Measurements from ENCODE around the gene P4HB. TPM values are rescaled to one million over a fixed set of nuclear protein-coding genes. Genes with fewer than 3 reads are reported as not detected.

The P4HB gene
- total RNA-seq, 2 donors from 2014 or later = 509 to 2,101 TPM

GRCh38 chr17:81901167-81902022, 41.1 kb upstream of the P4HB start:
- H3K27ac ChIP-seq = no peak overlapping the region
- peak overlapping the region; percentile 19 to 33 for H3K4me3 ChIP-seq
- DNase-seq (ENCODE audit: low spot score) = no peak
- H3K9me3 ChIP-seq = no peaks in the 10 kb centered on the region
- intact Hi-C loops (cut with DNase I) = no loop called here
- H3K36me3 ChIP-seq = peaks cover 0 to 5% of the 10 kb centered on the region in 2 donors
- no peaks in the 10 kb centered on the region for H3K27me3 ChIP-seq (replicated peaks; ENCODE audit: insufficient read depth)
- H3K4me1 ChIP-seq (replicated peaks) = peaks cover 4% of the 10 kb centered on the region
- 52% methylated on average over 21 of the region's 21 CpGs for WGBS
- TF ChIP-seq CTCF (IDR thresholded peaks at IDR 0.05) (no peak), POLR2AphosphoS5 (IDR thresholded peaks at IDR 0.05) (no peak), POLR2A (IDR thresholded peaks at IDR 0.05) (no peak)

DNA sequence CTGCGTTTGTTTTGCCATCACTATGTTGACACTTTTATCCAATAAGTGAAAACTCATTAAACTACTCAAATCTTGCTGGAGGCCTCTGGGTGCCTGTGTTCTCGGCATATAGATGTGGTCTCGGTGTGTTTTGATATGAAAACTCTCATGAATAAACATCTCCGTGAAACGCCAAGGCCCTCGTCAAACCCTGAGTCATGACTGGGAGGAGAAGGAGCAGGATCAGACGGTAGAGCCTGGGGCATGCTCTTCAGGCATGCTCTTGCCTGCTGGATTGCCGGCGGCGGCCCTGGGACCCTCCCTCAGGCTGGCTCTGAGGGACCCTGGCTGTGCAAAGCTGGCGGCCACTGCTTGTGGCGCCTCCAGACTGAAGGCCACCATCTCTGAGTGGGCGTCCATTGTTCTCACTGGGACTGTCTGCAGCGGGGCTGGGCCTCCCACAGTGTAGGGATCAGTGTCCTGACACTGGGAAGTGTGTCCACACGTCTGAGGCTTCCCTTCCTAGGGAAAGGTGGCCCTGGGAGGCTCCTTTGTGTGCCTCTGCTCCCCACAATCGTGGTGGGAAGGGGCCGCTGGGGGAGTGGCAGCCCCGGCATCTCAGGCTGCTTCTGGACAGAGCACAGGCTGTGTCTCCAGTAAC, 40.0 kb upstream of the P4HB start:
- intact Hi-C loops (cut with DNase I) = no loop called here
- TF ChIP-seq CTCF (IDR thresholded peaks at IDR 0.05) (no peak), POLR2A (IDR thresholded peaks at IDR 0.05) (no peak), POLR2AphosphoS5 (IDR thresholded peaks at IDR 0.05) (no peak)
- 64% methylated on average over 13 of the region's 18 CpGs for WGBS
- H3K27me3 ChIP-seq (replicated peaks; ENCODE audit: insufficient read depth) = no peaks in the 10 kb centered on the region
- no peak overlapping the region for H3K4me3 ChIP-seq
- H3K4me1 ChIP-seq (replicated peaks) = peaks cover 4% of the 10 kb centered on the region
- DNase-seq (ENCODE audit: low spot score) = no peak
- H3K36me3 ChIP-seq = peaks cover 0 to 5% of the 10 kb centered on the region in 2 donors
- no peak overlapping the region for H3K27ac ChIP-seq
- H3K9me3 ChIP-seq = no peaks in the 10 kb centered on the region

DNA sequence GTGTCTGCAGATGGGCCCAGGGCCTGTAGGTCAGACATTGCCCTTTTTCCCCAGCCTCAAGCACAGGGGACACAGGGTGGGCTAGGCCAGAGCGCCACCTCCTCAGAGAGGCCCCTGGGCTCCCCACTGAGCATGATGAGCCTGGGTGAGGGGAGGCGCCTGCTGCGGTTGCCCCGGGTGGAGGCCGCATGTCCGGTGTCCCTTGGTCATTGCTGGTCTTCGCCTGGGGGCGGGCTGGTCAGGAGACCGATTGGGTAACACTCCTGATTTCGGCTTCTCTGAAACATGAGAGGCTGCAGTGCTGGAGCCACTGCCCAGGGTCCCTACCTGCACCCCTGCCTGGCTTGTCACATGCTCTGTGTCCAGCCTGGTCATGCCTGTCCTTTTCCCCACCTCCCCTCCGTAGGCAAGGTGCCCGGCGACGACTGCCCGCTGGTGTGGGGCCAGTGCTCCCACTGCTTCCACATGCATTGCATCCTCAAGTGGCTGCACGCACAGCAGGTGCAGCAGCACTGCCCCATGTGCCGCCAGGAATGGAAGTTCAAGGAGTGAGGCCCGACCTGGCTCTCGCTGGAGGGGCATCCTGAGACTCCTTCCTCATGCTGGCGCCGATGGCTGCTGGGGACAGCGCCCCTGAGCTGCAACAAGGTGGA, 39.3 kb upstream of the P4HB start:
- peaks cover 4% of the 10 kb centered on the region for H3K4me1 ChIP-seq (replicated peaks)
- TF ChIP-seq POLR2A (IDR thresholded peaks at IDR 0.05) (no peak), CTCF (IDR thresholded peaks at IDR 0.05) (no peak), POLR2AphosphoS5 (IDR thresholded peaks at IDR 0.05) (no peak)
- H3K4me3 ChIP-seq = no peak overlapping the region
- H3K36me3 ChIP-seq = peaks cover 0 to 5% of the 10 kb centered on the region in 2 donors
- no peaks in the 10 kb centered on the region for H3K27me3 ChIP-seq (replicated peaks; ENCODE audit: insufficient read depth)
- DNase-seq (ENCODE audit: low spot score) = no peak
- 95% methylated on average over 21 of the region's 22 CpGs for WGBS
- no peaks in the 10 kb centered on the region for H3K9me3 ChIP-seq
- intact Hi-C loops (cut with DNase I) = no loop called here
- no peak overlapping the region for H3K27ac ChIP-seq

DNA sequence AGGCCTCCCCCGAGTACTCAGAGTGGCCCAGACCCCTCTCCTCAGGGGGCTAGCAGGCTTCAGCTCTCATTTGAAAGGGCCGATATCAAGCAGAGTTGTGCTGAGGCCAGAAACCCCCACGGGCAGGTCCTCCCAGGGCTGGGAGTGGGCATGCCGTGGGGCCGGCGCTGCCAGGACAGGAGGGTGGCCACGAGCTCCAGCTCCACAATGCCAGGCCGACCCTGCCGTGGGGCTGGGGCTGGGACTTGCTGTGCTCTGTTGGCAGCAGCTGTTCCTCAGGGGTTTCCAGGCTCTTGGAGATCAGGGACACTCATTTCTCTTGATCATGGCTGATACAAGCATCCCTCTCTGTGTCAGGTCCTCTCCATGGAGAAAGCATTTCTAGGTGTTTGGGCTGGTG, 38.5 kb upstream of the P4HB start:
- 88% methylated on average over 9 of the region's 9 CpGs for WGBS
- no peak overlapping the region for H3K27ac ChIP-seq
- intact Hi-C loops (cut with DNase I) = no loop called here
- no peaks in the 10 kb centered on the region for H3K9me3 ChIP-seq
- peaks cover 0 to 5% of the 10 kb centered on the region in 2 donors for H3K36me3 ChIP-seq
- DNase-seq (ENCODE audit: low spot score) = no peak
- no peaks in the 10 kb centered on the region for H3K27me3 ChIP-seq (replicated peaks; ENCODE audit: insufficient read depth)
- no peak overlapping the region for H3K4me3 ChIP-seq
- H3K4me1 ChIP-seq (replicated peaks) = peaks cover 4% of the 10 kb centered on the region
- TF ChIP-seq POLR2AphosphoS5 (IDR thresholded peaks at IDR 0.05) (no peak), POLR2A (IDR thresholded peaks at IDR 0.05) (no peak), CTCF (IDR thresholded peaks at IDR 0.05) (no peak)
